ENCODE results near the gene TMIE.

The TMIE gene

GRCh38 chr3:46715507-46716175 lies 14.4 kb downstream of the TMIE start:
- no peak overlapping the region for H3K4me3 ChIP-seq (replicated peaks; ENCODE audit: low read depth, low read length)
- TF ChIP-seq, protein P1, sequence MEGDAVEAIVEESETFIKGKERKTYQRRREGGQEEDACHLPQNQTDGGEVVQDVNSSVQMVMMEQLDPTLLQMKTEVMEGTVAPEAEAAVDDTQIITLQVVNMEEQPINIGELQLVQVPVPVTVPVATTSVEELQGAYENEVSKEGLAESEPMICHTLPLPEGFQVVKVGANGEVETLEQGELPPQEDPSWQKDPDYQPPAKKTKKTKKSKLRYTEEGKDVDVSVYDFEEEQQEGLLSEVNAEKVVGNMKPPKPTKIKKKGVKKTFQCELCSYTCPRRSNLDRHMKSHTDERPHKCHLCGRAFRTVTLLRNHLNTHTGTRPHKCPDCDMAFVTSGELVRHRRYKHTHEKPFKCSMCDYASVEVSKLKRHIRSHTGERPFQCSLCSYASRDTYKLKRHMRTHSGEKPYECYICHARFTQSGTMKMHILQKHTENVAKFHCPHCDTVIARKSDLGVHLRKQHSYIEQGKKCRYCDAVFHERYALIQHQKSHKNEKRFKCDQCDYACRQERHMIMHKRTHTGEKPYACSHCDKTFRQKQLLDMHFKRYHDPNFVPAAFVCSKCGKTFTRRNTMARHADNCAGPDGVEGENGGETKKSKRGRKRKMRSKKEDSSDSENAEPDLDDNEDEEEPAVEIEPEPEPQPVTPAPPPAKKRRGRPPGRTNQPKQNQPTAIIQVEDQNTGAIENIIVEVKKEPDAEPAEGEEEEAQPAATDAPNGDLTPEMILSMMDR (IDR thresholded peaks at IDR 0.05; ENCODE audit: low read depth, low read length, missing control alignments) = no peak
- DNase-seq (ENCODE audit: extremely low read depth, low read depth) = no peak

- TF ChIP-seq, protein P1 (IDR thresholded peaks at IDR 0.05; ENCODE audit: low read depth, low read length, missing control alignments) = no peak
- no peak overlapping the region for H3K4me3 ChIP-seq (replicated peaks; ENCODE audit: low read depth, low read length)
- no peak for DNase-seq (ENCODE audit: extremely low read depth, low read depth)
Measured at GRCh38 chr3:46716461-46717441, 15.6 kb downstream of the TMIE start.

DNA sequence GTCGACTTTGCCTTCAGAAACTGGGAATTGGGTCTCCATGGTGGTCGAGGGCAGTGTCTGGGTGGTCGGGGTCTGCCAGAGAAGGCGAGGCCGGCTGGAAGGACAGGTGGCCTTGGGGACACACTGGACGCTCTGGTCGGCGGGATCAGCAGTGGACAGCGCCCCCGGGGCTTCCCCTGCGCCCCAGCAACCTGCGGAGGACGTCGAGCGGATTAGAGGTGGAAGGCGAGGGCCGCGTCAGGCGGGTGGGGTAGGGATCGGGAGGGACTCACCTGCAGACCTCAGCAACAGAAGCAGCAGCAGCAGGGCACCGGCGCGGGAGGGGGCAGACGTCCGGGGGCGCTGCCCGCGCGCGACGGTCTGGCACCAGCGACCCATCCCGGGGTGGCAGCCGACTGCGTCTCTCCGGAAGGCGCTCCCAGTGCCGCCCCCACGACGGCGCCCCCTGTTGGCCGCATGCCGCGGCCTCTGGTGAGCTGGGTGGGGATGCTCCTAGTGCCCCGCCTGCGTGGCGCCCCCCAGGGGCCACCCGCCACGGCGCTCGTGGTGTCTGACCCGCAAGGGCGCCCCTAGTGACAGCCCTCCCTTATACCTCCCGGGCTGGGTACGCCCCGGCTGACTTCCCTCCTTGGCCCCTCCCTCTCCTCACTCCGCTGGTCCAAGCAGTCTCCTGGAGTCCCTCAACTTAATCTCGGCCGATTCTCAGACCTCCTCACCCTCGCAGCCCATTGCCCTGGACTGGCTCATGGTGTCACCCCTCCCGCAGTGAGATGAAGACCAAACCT lies 16.4 kb downstream of the TMIE start, which contains the start of gene PRSS50:
Gene PRSS50, minus strand, starts transcription at position 423 of the 785 bp plus-strand sequence. Its CDS starts 45 bp downstream, at position 378.
- TF ChIP-seq, protein P1 (IDR thresholded peaks at IDR 0.05; ENCODE audit: low read depth, low read length, missing control alignments) = peak; percentile 39
- no peak for DNase-seq (ENCODE audit: extremely low read depth, low read depth)
- H3K4me3 ChIP-seq (replicated peaks; ENCODE audit: low read depth, low read length) = no peak within 1 kb of the TSS

DNA sequence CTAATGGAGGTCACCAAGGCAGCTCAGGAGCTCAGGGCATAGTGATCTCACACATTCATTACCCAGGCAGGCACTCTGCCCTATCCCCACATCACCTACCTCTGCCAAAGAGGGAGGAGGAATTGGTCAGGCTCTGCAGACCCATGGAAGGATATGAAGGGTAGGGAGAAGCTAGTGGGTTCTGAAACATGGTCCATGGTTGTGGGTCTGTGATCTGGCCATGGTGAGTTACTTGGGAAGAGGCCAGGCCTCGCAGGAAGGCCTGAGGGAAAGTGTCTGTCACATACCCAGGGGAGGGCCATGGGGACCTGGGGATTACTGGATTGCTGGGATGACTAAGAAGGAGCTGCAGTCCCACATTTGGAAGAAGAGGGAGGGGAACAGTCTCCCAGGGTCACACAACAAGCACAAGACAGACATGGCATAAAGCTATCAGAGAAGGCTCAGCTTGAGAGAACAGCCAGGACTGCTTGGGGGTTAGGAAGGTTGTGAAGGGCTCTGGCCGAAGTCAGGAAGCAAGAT lies 17.9 kb downstream of the TMIE start:
- H3K4me3 ChIP-seq (replicated peaks; ENCODE audit: low read depth, low read length) = no peak overlapping the region
- DNase-seq (ENCODE audit: extremely low read depth, low read depth) = no peak
- TF ChIP-seq, protein P1 (IDR thresholded peaks at IDR 0.05; ENCODE audit: low read depth, low read length, missing control alignments) = no peak

- no peak for DNase-seq (ENCODE audit: extremely low read depth, low read depth)
- no peak overlapping the region for H3K4me3 ChIP-seq (replicated peaks; ENCODE audit: low read depth, low read length)
- TF ChIP-seq, protein P1 (IDR thresholded peaks at IDR 0.05; ENCODE audit: low read depth, low read length, missing control alignments) = no peak
Measured at GRCh38 chr3:46719735-46720271, 18.6 kb downstream of the TMIE start.

DNA sequence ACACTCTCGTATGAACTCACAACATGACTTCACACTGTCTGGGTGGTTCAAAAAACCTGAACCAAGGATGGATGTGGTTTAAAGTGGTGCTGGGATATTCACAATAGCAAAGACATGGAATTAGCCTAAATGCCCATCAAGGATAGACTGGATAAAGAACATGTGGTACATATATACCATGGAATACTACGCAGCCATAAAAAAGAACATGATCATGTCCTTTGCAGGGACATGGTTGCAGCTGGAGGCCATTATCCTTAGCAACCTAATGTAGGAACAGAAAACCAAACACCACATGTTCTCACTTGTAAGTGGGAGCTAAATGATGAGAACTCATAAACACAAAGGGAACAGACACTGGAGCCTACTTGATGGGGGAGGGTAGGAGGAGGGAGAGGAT lies 19.8 kb downstream of the TMIE start:
- DNase-seq (ENCODE audit: extremely low read depth, low read depth) = no peak
- H3K4me3 ChIP-seq (replicated peaks; ENCODE audit: low read depth, low read length) = no peak overlapping the region
- TF ChIP-seq, protein P1 (IDR thresholded peaks at IDR 0.05; ENCODE audit: low read depth, low read length, missing control alignments) = no peak

All from HFF-Myc (cell line).